A673 (cell line): ENCODE measurements around the gene XPOT.

ENCODE experiments used
- EZH2 ChIP-seq: fragments of 200-600 bp; sonication (generic); IDR thresholded peaks from 2 replicates; pipeline ENCODE4 v1.6.1; 2017; ENCODE audit warnings: borderline replicate concordance, low read depth, mild to moderate bottlenecking, mixed read lengths, antibody characterized with exemption, low read length; ENCODE audit not compliant: poor library complexity, severe bottlenecking
- TF ChIP-seq, protein P1 (sequence below): fragments of 300-800, 200-600 bp; sonication (generic); conservative IDR thresholded peaks from 2 replicates; pipeline ENCODE4 v1.5.1; 2017; ENCODE audit warnings: low read depth, mild to moderate bottlenecking, antibody characterized with exemption, low read length, moderate library complexity, mixed read lengths

DNA sequence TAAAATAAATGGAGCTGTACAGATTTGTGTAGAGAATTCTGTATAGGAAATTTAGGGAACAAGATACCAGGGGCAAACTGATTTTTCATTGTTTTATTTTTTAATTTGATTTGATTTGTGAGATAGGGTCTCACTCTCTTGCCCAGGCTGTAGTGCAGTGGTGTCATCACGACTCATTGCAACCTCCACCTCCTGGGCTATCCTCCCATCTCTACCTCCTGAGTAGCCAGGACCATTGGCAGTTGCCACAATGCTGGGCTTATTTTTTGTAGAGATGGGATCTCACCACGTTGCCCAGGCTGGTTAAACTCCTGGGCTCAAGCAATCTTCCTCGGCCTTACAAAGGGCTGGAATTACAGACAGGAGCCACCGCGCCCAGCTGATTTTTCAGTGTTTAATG lies 29.7 kb downstream of the XPOT start:
- TF ChIP-seq, protein P1, sequence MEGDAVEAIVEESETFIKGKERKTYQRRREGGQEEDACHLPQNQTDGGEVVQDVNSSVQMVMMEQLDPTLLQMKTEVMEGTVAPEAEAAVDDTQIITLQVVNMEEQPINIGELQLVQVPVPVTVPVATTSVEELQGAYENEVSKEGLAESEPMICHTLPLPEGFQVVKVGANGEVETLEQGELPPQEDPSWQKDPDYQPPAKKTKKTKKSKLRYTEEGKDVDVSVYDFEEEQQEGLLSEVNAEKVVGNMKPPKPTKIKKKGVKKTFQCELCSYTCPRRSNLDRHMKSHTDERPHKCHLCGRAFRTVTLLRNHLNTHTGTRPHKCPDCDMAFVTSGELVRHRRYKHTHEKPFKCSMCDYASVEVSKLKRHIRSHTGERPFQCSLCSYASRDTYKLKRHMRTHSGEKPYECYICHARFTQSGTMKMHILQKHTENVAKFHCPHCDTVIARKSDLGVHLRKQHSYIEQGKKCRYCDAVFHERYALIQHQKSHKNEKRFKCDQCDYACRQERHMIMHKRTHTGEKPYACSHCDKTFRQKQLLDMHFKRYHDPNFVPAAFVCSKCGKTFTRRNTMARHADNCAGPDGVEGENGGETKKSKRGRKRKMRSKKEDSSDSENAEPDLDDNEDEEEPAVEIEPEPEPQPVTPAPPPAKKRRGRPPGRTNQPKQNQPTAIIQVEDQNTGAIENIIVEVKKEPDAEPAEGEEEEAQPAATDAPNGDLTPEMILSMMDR = no peak
- no peak for TF ChIP-seq EZH2
